Tibial artery (tissue), 4 donors: Measurements from ENCODE around the gene MARCKSL1.
A peak's percentile ranks its signal among the peaks of the same experiment; 100 is the strongest.

Experiments used
- DNase-seq, 2 donors: peaks; one replicate each; pipeline ENCODE4 v3.0.0-alpha.2; 2019
- H3K27ac ChIP-seq, 2 donors: fragments of 200-600 bp; sonication (generic) in 1 of 2; 1 replicate in 1 of 2; 2 replicates in 1 of 2; pipeline ENCODE4 v1.5.1; 2018 to 2019; ENCODE audit warnings: mild to moderate bottlenecking in 1 of 2
- H3K27me3 ChIP-seq, 2 donors: fragments of 200-600 bp; sonication (generic) in 1 of 2; one replicate each; pipeline versions ENCODE4 v1.5.1 to v1.6.0; 2016 to 2019
- H3K36me3 ChIP-seq, 3 donors: fragments of 200-600 bp; sonication (generic) in 2 of 3; one replicate each; pipeline ENCODE4 v1.5.1; 2016 to 2019; ENCODE audit warnings: mild to moderate bottlenecking in 2 of 3
- H3K4me1 ChIP-seq, 4 donors: fragments of 200-600 bp; sonication (generic) in 2 of 4; 1 replicate in 3 of 4; 2 replicates in 1 of 4; pipeline ENCODE4 v1.5.1; 2016 to 2019
- H3K4me3 ChIP-seq, 2 donors: fragments of 200-600 bp; sonication (generic) in 1 of 2; 1 replicate in 1 of 2; 2 replicates in 1 of 2; pipeline ENCODE4 v1.5.1; 2018 to 2019; ENCODE audit warnings: mild to moderate bottlenecking in 2 of 2
- H3K9me3 ChIP-seq, 3 donors: fragments of 200-600 bp; sonication (generic) in 1 of 3; one replicate each; pipeline ENCODE4 v1.5.1; 2016 to 2019
- CTCF ChIP-seq, 2 experiments: fragments of 200-600 bp in 1 of 2; fragments of 450-650 bp in 1 of 2; IDR thresholded peaks; one replicate each; pipeline ENCODE4 v1.5.1; 2017 to 2019; ENCODE audit warnings: antibody characterized with exemption in 2 of 2, mild to moderate bottlenecking in 1 of 2, moderate library complexity in 1 of 2
- intact Hi-C: fragments of 100-400 bp; cut with DNase I; formaldehyde crosslinking; loops from one replicate; pipeline ENCODE4 v1.15.0; 2023; ENCODE audit warnings: low total_unique reads

MARCKSL1 gene

GRCh38 chr1:32335790-32336590, at the start of gene MARCKSL1:
TSS of gene MARCKSL1 (minus strand) at chr1:32336233. CDS start at chr1:32336033, 200 bp downstream.
- Histone ChIP-seq H3K9me3 (no peaks in the 10 kb centered on the region), H3K27ac (peak within 1 kb of the TSS in 1 of 2 donors; percentile 11), H3K27me3 (peaks cover 0 to 12% of the 10 kb centered on the region in 2 donors), H3K4me1 (peaks cover 0 to 37% (median 21%) of the 10 kb centered on the region in 4 donors), H3K4me3 (peak within 1 kb of the TSS; percentile 55 to 78), H3K36me3 (peaks cover 18 to 22% (median 19%) of the 10 kb centered on the region in 3 donors)
- peak; percentile 68 to 80 for DNase-seq
- intact Hi-C loops, result no loop called here
- no peak for TF ChIP-seq CTCF (IDR thresholded peaks at IDR 0.05)

GRCh38 chr1:32380057-32380456, 44.0 kb upstream of the MARCKSL1 start:
- no peak overlapping the region for H3K27ac ChIP-seq
- no peak for DNase-seq
- H3K36me3 ChIP-seq, result peaks cover 93 to 100% (median 99%) of the 10 kb centered on the region in 3 donors
- TF ChIP-seq CTCF (IDR thresholded peaks at IDR 0.05), result no peak
- H3K9me3 ChIP-seq, result no peaks in the 10 kb centered on the region
- H3K4me3 ChIP-seq, result no peak overlapping the region
- intact Hi-C loops, result no loop called here
- no peaks in the 10 kb centered on the region for H3K4me1 ChIP-seq
- H3K27me3 ChIP-seq, result no peaks in the 10 kb centered on the region

- Histone ChIP-seq H3K4me1 (no peaks in the 10 kb centered on the region), H3K9me3 (no peaks in the 10 kb centered on the region), H3K27ac (no peak overlapping the region), H3K4me3 (no peak overlapping the region), H3K36me3 (peaks cover 91 to 100% (median 97%) of the 10 kb centered on the region in 3 donors), H3K27me3 (no peaks in the 10 kb centered on the region)
- no peak for TF ChIP-seq CTCF (IDR thresholded peaks at IDR 0.05)
- no peak for DNase-seq
- intact Hi-C loops, result no loop called here
These were observed 41.6 kb upstream of the MARCKSL1 start for GRCh38 chr1:32377541-32378220.

- H3K27me3 ChIP-seq, result no peaks in the 10 kb centered on the region
- H3K4me1 ChIP-seq, result no peaks in the 10 kb centered on the region
- intact Hi-C loops, result no loop called here
- DNase-seq, result no peak
- no peak overlapping the region for H3K4me3 ChIP-seq
- TF ChIP-seq CTCF (IDR thresholded peaks at IDR 0.05), result no peak
- H3K36me3 ChIP-seq, result peaks cover 87 to 99% (median 97%) of the 10 kb centered on the region in 3 donors
- H3K9me3 ChIP-seq, result no peaks in the 10 kb centered on the region
- no peak overlapping the region for H3K27ac ChIP-seq
These were observed 40.2 kb upstream of the MARCKSL1 start for GRCh38 chr1:32376199-32376598.

GRCh38 chr1:32373996-32374592, 38.1 kb upstream of the MARCKSL1 start:
- Histone ChIP-seq H3K9me3 (no peaks in the 10 kb centered on the region), H3K36me3 (peaks cover 71 to 96% (median 82%) of the 10 kb centered on the region in 3 donors), H3K27ac (no peak overlapping the region), H3K4me1 (no peaks in the 10 kb centered on the region), H3K27me3 (no peaks in the 10 kb centered on the region), H3K4me3 (no peak overlapping the region)
- DNase-seq, result no peak
- no peak for TF ChIP-seq CTCF (IDR thresholded peaks at IDR 0.05)
- intact Hi-C loops, result no loop called here
